GM18951 (cell line): ENCODE measurements around the gene GTF2H3.
A peak's percentile ranks its signal among the peaks of the same experiment; 100 is the strongest.

Experiments used
- POLR2A ChIP-seq: IDR thresholded peaks from 4 replicates; pipeline ENCODE4 v1.6.1; 2011; ENCODE audit warnings: mild to moderate bottlenecking; ENCODE audit not compliant: insufficient read length, insufficient read depth; ENCODE audit errors: extremely low read depth
- in situ Hi-C: fragments of 300-500 bp; cut with MboI; formaldehyde crosslinking; loops from one replicate; pipeline ENCODE4 v1.12.0; 2022; ENCODE audit warnings: low sequenced_read_pairs, mixed read lengths, inconsistent platforms; ENCODE audit not compliant: unreplicated experiment

Gene GTF2H3

GRCh38 chr12:123657211-123657610 is 23.6 kb downstream of the GTF2H3 start:
- no peak for TF ChIP-seq POLR2A
- in situ Hi-C loops: no loop called here

DNA sequence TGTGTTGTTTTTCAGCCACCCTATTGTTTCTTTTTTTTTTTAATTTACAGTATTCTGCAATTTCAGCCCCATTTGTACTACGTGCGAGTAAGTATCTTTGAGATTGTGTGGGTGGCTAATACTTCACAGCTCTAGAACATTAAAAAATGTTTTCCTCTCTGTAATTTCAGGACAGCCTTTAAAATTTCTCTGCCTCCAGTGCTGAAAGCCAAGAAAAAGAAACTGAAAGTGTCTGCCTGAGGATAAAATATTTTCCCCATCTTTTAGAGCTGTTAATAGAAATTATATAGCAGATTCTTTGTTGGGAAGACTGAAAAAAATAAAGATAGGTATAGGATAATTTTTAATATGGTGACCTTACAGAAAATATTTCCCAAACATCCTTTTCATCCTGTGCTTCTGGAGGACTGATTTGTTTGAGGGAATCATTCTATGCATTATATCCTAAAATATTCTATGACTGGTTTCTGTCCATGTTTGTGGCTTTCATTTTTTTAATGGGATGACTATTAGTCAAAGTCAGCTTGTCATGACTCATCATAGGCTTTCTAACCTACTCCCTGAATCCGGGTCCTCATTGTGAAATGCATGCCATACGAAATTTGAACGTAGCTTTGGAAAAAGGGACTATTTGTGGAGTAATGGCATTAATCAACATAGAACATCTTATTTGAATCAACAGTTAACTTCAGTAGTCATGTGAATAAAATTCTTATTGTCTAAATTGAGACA is 26.5 kb downstream of the GTF2H3 start:
- no peak for TF ChIP-seq POLR2A
- in situ Hi-C loops: no loop called here

DNA sequence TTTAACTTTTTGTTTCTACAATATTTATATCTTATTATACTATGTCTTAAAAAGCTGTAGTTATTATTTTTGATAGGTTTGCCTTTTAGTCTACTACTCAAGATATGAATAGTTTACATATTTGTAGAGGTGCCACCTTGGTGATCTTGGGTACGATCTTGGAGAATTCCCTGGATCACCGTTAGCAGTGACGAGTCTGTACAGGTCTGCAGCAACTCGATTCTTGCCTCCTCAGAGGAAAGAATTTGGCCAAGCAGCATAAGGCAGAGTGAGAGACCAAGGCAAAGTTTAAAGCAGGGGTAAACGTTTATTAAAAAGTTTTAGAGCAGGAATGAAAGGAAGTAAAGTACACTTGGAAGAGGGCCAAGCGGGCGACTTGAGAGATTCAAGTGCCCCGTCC is 34.1 kb downstream of the GTF2H3 start:
- TF ChIP-seq POLR2A: no peak

GRCh38 chr12:123670882-123671728 is 37.5 kb downstream of the GTF2H3 start, which contains the start of gene TCTN2:
Gene TCTN2, plus strand, starts transcription at chr12:123671113. Its CDS starts 128 bp downstream, at chr12:123671241.
- peak; percentile 26 for TF ChIP-seq POLR2A
- in situ Hi-C loops: no loop called here

More for the DNA sequence above, 34.1 kb downstream of the GTF2H3 start:
- in situ Hi-C loops: no loop called here

DNA sequence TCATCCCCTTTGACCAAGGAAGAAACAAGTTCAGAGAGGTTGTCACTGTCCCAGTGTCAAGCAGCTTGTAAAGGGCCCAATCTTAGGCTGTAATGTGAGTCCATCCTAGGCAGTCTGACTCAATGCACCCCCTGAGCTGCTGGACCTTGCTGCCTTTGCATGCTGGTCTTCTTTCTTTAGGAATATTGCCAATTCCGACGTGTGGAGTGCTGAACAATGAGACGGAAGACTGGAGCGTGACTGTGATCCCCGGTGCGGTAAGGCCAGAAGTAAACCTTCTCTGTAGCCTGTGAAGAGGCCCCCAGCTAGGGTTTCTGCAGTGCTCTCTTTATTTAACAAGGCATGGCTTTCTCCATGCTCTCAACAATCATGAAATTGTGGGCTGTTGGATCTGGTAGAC is 38.2 kb downstream of the GTF2H3 start:
- in situ Hi-C loops: no loop called here

DNA sequence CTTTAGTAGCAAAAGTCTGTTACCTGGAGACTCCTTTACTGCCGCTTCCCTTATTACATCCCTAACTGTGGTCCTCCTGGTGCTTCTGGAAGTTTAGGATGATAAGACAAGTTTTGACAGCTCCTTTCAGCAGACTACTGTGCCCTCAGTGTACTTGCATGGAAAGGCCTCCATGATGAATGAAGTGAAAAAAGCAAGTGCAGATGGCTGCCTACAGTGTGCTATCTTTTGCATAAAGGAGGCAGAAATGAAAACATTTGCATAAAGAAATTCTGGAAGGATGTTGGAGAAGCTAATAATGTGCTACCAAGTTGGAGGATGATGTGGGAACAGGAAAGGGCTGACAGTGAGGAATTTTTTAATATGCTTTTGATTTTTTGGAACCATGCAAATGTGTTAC is 41.8 kb downstream of the GTF2H3 start:
- in situ Hi-C loops: no loop called here
- no peak for TF ChIP-seq POLR2A

More for the DNA sequence above, 38.2 kb downstream of the GTF2H3 start:
- no peak for TF ChIP-seq POLR2A

DNA sequence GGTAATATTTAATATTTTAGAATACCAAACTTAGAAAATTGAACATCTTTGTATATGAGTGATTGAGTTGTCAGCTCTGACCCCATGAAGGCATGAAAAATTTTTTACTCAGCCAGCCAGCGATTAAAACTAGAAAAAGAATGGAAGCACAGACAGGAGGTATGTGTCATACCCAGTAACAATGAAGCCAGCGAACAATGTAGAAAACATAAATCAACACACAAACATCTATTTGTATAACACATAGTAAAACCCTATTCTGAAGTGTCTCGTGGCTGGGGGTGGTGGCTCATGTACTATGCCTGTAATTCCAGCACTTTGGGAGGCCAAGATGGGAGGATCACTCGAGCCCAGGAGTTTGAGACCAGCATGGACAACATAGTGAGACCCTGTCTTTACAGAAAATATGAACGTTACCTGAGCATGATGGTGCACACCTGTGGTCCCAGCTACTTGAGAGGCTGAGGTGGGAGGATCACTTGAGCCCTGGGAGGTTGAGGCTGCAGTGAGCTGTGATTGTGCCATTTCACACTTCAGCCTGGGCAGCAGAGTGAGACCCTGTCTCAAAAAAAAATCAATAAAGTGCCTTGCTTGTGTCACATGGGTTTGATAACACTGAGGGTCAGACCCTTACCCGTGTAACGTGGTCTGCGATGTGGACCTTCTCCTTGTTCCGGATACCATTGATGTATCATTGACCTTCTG is 43.1 kb downstream of the GTF2H3 start:
- TF ChIP-seq POLR2A: no peak
- in situ Hi-C loops: no loop called here

GRCh38 chr12:123678981-123679380 is 45.4 kb downstream of the GTF2H3 start:
- in situ Hi-C loops: no loop called here
- no peak for TF ChIP-seq POLR2A

GRCh38 chr12:123681605-123682004 is 48.0 kb downstream of the GTF2H3 start:
- in situ Hi-C loops: no loop called here
- no peak for TF ChIP-seq POLR2A

GRCh38 chr12:123683964-123684363 is 50.3 kb downstream of the GTF2H3 start:
- in situ Hi-C loops: no loop called here
- TF ChIP-seq POLR2A: no peak

DNA sequence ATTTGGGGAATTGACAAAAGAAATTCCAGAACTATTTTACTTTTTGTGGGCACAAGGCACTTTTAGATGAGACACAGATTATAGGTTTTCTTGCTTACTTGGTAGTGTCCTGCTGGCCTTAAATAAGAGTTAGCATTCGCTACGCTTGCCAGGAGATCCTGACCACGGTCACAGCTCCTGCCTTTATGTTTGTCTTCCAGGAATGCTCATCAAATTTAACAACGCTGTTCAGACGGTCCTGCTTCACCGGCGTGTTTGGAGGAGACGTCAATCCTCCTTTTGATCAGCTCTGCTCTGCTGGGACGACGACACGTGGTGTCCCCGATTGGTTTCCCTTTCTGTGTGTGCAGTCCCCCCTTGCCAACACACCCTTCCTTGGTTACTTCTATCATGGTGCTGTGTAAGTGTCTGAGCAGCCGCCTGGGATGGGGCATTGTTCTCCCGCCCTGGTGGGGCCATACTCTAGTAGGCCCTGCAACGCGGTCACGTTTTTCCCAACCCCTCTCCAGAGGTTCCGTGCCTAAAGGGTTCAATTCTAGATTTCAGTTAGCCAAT is 53.1 kb downstream of the GTF2H3 start:
- in situ Hi-C loops: no loop called here
- no peak for TF ChIP-seq POLR2A

DNA sequence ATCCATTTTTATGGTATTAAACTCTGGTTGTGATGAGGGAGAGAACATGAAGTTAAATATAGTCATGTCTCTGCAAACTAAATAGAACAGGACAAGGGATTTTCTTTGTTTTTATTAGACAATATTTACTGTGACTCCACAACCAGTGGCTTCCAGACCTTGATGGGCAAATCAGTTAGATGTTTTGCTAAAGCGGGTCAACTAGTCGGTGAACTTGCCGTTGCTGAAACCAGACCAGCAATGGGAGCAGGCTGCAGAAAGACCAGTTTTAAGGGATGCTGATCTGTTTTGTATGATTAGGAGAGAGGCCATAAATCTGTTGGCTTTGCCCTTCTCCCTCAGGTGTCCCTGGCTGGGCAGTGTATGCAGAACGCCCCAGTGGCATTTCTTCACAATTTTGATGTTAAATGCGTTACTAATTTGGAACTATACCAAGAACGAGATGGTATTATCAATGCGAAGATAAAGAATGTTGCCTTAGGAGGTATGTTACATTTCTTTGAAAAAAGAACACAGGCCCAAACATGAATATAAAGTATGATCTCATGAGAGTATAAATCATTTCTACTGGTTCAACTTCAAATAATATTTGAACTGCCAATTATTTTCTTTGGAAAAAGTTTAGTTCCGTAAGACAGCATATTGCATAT is 56.7 kb downstream of the GTF2H3 start:
- in situ Hi-C loops: no loop called here
- no peak for TF ChIP-seq POLR2A
